ENCODE results near the gene COTL1. TPM values are rescaled to one million over a fixed set of nuclear protein-coding genes. Genes with fewer than 3 reads are reported as not detected.

The COTL1 gene
- total RNA-seq, 4 donors from 2014 or later = 29.9 to 84.9 (median 52.6) TPM

DNA sequence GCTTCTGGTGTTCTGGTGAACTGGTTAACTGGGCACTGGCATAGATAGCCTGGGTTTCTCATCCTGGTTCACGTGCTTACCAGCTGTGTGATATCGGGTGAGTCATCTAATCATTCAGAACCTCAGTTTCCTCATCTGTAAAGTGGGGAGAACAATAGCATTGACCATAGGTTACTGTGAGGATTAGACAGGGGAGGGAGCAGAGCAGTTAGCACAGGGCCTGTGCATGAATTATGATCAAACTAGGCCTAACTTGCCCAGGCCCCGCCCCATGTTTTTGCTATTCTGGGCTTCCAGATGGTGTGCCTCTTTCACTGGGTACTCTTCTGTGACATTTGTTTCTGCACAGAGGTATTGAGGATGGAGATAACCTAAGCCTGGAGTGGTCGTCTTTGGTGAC lies 25.8 kb upstream of the COTL1 start:
- Histone ChIP-seq H3K4me1 (peaks cover 0 to 39% (median 24%) of the 10 kb centered on the region in 4 donors), H3K9me3 (no peaks in the 10 kb centered on the region), H3K27me3 (no peaks in the 10 kb centered on the region), H3K4me3 (no peak overlapping the region), H3K27ac (peak overlapping the region in 2 of 4 donors; percentile 21 to 69), H3K36me3 (no peaks in the 10 kb centered on the region)
- TF ChIP-seq POLR2A (IDR thresholded peaks at IDR 0.05) (no peak), EP300 (IDR thresholded peaks at IDR 0.05) (no peak)
- TF ChIP-seq, protein P1, sequence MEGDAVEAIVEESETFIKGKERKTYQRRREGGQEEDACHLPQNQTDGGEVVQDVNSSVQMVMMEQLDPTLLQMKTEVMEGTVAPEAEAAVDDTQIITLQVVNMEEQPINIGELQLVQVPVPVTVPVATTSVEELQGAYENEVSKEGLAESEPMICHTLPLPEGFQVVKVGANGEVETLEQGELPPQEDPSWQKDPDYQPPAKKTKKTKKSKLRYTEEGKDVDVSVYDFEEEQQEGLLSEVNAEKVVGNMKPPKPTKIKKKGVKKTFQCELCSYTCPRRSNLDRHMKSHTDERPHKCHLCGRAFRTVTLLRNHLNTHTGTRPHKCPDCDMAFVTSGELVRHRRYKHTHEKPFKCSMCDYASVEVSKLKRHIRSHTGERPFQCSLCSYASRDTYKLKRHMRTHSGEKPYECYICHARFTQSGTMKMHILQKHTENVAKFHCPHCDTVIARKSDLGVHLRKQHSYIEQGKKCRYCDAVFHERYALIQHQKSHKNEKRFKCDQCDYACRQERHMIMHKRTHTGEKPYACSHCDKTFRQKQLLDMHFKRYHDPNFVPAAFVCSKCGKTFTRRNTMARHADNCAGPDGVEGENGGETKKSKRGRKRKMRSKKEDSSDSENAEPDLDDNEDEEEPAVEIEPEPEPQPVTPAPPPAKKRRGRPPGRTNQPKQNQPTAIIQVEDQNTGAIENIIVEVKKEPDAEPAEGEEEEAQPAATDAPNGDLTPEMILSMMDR (IDR thresholded peaks at IDR 0.05) = no peak
- WGBS, 2 donors = 74 to 95% methylated on average over 4 of the region's 4 CpGs
- DNase-seq (ENCODE audit: low spot score in 2 of 2) = no peak

- DNase-seq (ENCODE audit: low spot score in 2 of 2) = peak; percentile 72 to 81
- 27 to 29% methylated on average over 7 to 8 of the region's 8 CpGs for WGBS, 2 donors
- H3K36me3 ChIP-seq = no peaks in the 10 kb centered on the region
- no peak overlapping the region for H3K4me3 ChIP-seq
- H3K4me1 ChIP-seq = peaks cover 0 to 39% (median 24%) of the 10 kb centered on the region in 4 donors
- peak overlapping the region in 3 of 4 donors; percentile 21 to 71 (median 69) for H3K27ac ChIP-seq
- no peaks in the 10 kb centered on the region for H3K27me3 ChIP-seq
- TF ChIP-seq EP300 (IDR thresholded peaks at IDR 0.05) = peak in 1 of 2 donors; percentile 78
- TF ChIP-seq, protein P1 (IDR thresholded peaks at IDR 0.05) = peak in 1 of 5 experiments; percentile 14
- no peak for TF ChIP-seq POLR2A (IDR thresholded peaks at IDR 0.05)
- no peaks in the 10 kb centered on the region for H3K9me3 ChIP-seq
Measured at GRCh38 chr16:84643180-84643583, 25.3 kb upstream of the COTL1 start.

DNA sequence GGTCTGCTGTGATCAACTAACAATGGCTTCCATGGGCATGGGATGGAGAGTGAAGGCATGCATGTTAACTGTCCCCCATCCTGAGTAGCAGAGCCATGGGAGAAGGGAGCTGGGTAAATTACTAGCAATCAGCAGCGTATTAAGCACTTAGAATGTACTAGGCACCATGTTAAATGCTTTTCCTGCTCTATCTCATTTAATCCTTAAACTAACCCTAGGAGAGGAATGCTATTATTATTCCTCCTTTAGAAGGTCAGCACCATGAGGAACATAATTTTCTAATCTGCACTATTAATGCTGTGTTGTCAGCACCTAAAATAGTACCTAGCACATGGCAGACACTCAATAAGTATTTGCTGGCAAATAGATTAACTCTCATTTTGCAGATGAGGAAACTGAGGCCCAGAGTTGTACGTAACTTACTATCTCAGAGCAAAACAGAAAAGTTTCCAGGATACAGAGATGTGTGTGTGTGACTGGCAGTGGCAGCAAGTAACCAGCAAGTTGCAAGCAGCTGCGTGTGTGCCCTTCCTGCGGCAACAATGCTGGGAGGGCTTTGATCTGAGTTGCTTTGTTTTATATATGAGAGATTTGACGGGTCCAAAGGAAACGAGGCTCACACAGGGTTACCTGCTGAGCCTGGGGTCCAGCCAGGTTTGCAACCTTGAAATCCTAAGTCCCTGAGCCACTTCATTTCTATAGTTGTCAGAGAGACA lies 23.9 kb upstream of the COTL1 start:
- no peak overlapping the region for H3K4me3 ChIP-seq
- WGBS, 2 donors = 86 to 87% methylated on average over 6 of the region's 6 CpGs
- H3K9me3 ChIP-seq = no peaks in the 10 kb centered on the region
- TF ChIP-seq POLR2A (IDR thresholded peaks at IDR 0.05) = no peak
- TF ChIP-seq EP300 (IDR thresholded peaks at IDR 0.05) = no peak
- peak overlapping the region in 3 of 4 donors; percentile 15 to 71 (median 69) for H3K27ac ChIP-seq
- H3K27me3 ChIP-seq = no peaks in the 10 kb centered on the region
- H3K4me1 ChIP-seq = peaks cover 0 to 30% (median 18%) of the 10 kb centered on the region in 4 donors
- H3K36me3 ChIP-seq = no peaks in the 10 kb centered on the region
- DNase-seq (ENCODE audit: low spot score in 2 of 2) = no peak

DNA sequence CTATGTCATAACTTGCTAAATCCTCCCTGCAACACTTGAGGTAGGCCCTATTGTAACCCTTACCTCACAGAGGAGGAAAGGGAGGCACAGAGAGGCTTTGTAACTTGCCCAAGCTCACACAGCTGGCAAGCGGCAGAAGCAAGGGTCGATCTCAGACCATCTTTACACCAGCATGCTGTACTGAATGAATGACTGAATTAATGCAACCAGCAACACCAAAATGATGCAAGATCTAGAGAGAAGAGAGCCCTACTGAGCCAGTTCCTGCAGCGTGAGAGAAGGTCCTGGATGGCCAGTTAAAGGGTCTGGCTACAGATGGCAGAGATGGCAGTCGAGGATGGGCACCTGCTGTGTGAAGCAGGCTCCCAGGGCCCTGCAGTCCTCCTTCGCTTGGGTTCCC lies 22.3 kb upstream of the COTL1 start:
- Histone ChIP-seq H3K27me3 (no peaks in the 10 kb centered on the region), H3K27ac (no peak overlapping the region), H3K4me1 (peaks cover 0 to 41% (median 18%) of the 10 kb centered on the region in 4 donors), H3K9me3 (no peaks in the 10 kb centered on the region), H3K4me3 (no peak overlapping the region), H3K36me3 (no peaks in the 10 kb centered on the region)
- TF ChIP-seq EP300 (IDR thresholded peaks at IDR 0.05) (no peak), POLR2A (IDR thresholded peaks at IDR 0.05) (no peak)
- TF ChIP-seq, protein P1 (IDR thresholded peaks at IDR 0.05) = no peak
- WGBS, 2 donors = 90 to 97% methylated on average over 5 of the region's 5 CpGs
- DNase-seq (ENCODE audit: low spot score in 2 of 2) = no peak

DNA sequence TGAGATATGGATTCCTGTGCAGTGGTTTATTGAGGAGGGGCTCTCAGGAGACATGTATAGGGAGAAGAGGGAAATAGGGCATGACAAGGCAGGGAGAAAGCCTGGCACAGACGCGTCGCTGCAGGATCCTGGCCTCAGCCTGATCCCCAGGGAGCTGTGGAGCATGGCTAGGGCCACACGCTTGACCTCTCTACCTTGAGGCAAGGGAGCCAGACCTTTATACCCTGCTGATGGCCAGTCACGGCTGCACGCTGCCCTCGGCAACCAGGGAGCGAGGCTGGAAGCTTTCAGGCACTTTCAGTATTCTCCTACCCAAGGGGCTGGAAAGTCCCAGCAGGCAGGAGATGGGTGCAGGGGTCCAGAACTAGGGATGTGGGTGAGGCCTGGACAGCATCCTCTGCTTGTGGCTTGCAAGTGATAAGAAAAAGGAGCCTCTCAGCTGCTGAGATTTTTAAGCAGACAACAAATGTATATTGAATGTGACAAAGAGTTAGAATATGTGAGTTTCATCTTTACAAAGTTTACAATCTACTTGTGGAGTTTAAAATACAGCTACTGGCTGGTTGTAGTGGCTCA lies 20.4 kb upstream of the COTL1 start:
- TF ChIP-seq POLR2A (IDR thresholded peaks at IDR 0.05) (no peak), EP300 (IDR thresholded peaks at IDR 0.05) (no peak)
- TF ChIP-seq, protein P1 (IDR thresholded peaks at IDR 0.05) = no peak
- 76 to 82% methylated on average over 5 to 8 of the region's 8 CpGs for WGBS, 2 donors
- H3K36me3 ChIP-seq = no peaks in the 10 kb centered on the region
- H3K4me3 ChIP-seq = no peak overlapping the region
- peaks cover 0 to 45% (median 21%) of the 10 kb centered on the region in 4 donors for H3K4me1 ChIP-seq
- DNase-seq (ENCODE audit: low spot score in 2 of 2) = no peak
- no peaks in the 10 kb centered on the region for H3K27me3 ChIP-seq
- H3K27ac ChIP-seq = no peak overlapping the region
- H3K9me3 ChIP-seq = no peaks in the 10 kb centered on the region
